Endothelial cell (in vitro differentiated cells): ENCODE measurements around the gene SRL. TPM values are rescaled to one million over a fixed set of nuclear protein-coding genes. Genes with fewer than 3 reads are reported as not detected.
A peak's percentile ranks its signal among the peaks of the same experiment; 100 is the strongest.

Experiments used
- DNase-seq: peaks from one replicate; pipeline ENCODE4 v3.0.0; 2021; ENCODE audit warnings: low spot score
- H3K27ac Mint-ChIP-seq: one replicate; pipeline ENCODE4 v1.8.0; 2021; ENCODE audit warnings: mixed read lengths, inconsistent platforms; ENCODE audit not compliant: unreplicated experiment
- H3K27me3 Mint-ChIP-seq: one replicate; pipeline ENCODE4 v1.8.0; 2021; ENCODE audit warnings: mild to moderate bottlenecking, moderate library complexity, mixed read lengths, inconsistent platforms; ENCODE audit not compliant: unreplicated experiment
- H3K36me3 Mint-ChIP-seq: one replicate; pipeline ENCODE4 v1.8.0; 2021; ENCODE audit warnings: mild to moderate bottlenecking, low read depth, mixed read lengths, inconsistent platforms; ENCODE audit not compliant: unreplicated experiment
- H3K4me1 Mint-ChIP-seq: one replicate; pipeline ENCODE4 v1.8.0; 2021; ENCODE audit warnings: mild to moderate bottlenecking, mixed read lengths, inconsistent platforms; ENCODE audit not compliant: unreplicated experiment
- H3K4me3 Mint-ChIP-seq: one replicate; pipeline ENCODE4 v1.8.0; 2021; ENCODE audit warnings: mild to moderate bottlenecking, mixed read lengths, inconsistent platforms; ENCODE audit not compliant: unreplicated experiment
- H3K9me3 Mint-ChIP-seq: one replicate; pipeline ENCODE4 v1.8.0; 2021; ENCODE audit warnings: mixed read lengths, inconsistent platforms; ENCODE audit not compliant: unreplicated experiment
- CTCF ChIP-seq: fragments of 200-600 bp; sonication (generic); IDR thresholded peaks from one replicate; pipeline ENCODE4 v1.5.0; 2021; ENCODE audit warnings: antibody characterized with exemption; ENCODE audit not compliant: unreplicated experiment
- long read RNA-seq: library from polyadenylated mRNA; unstranded; transcript quantifications from one replicate; pipeline ENCODE4 v2.0.0, GENCODE V29; 2020; ENCODE audit not compliant: unreplicated experiment
- total RNA-seq: library from RNA; stranded (reverse); fragmentation: NEBNext Ultra II Directional; extraction: Animal tissue kit (Norgen Biotek cat#: 25700); gene quantifications from one replicate; pipeline ENCODE4 v1.2.1, GENCODE V29; 2021; ENCODE audit not compliant: unreplicated experiment

SRL gene
- 0.26 TPM for total RNA-seq
- long read RNA-seq: 0 reads

GRCh38 chr16:4241928-4242283 lies at the start of gene SRL:
TSS of gene SRL (minus strand) at chr16:4242080. CDS start at chr16:4242067, 13 bp downstream.
- H3K4me3 Mint-ChIP-seq: peak within 1 kb of the TSS; percentile 13
- H3K9me3 Mint-ChIP-seq: no peaks in the 10 kb centered on the region
- DNase-seq: no peak
- peaks cover 4% of the 10 kb centered on the region for H3K36me3 Mint-ChIP-seq
- H3K4me1 Mint-ChIP-seq: peaks cover 8% of the 10 kb centered on the region
- peak within 1 kb of the TSS; percentile 7 for H3K27ac Mint-ChIP-seq
- TF ChIP-seq CTCF: no peak
- peaks cover 13% of the 10 kb centered on the region for H3K27me3 Mint-ChIP-seq

GRCh38 chr16:4290236-4290830 lies 48.5 kb upstream of the SRL start:
- Mint-ChIP-seq H3K4me3 (no peak overlapping the region), H3K27ac (peak overlapping the region; percentile 48), H3K27me3 (peaks cover 6% of the 10 kb centered on the region), H3K9me3 (no peaks in the 10 kb centered on the region), H3K4me1 (peaks cover 15% of the 10 kb centered on the region), H3K36me3 (no peaks in the 10 kb centered on the region)
- DNase-seq: no peak
- no peak for TF ChIP-seq CTCF

- peaks cover 17% of the 10 kb centered on the region for H3K4me1 Mint-ChIP-seq
- DNase-seq: peak; percentile 79
- H3K27ac Mint-ChIP-seq: no peak overlapping the region
- peaks cover 7% of the 10 kb centered on the region for H3K27me3 Mint-ChIP-seq
- H3K9me3 Mint-ChIP-seq: no peaks in the 10 kb centered on the region
- peaks cover 4% of the 10 kb centered on the region for H3K36me3 Mint-ChIP-seq
- peak; percentile 82 for TF ChIP-seq CTCF
- no peak overlapping the region for H3K4me3 Mint-ChIP-seq
Observed at GRCh38 chr16:4288148-4288921, 46.5 kb upstream of the SRL start.

- Mint-ChIP-seq H3K27ac (no peak overlapping the region), H3K4me3 (no peak overlapping the region), H3K9me3 (no peaks in the 10 kb centered on the region), H3K27me3 (peaks cover 5% of the 10 kb centered on the region), H3K36me3 (peaks cover 4% of the 10 kb centered on the region), H3K4me1 (peaks cover 11% of the 10 kb centered on the region)
- TF ChIP-seq CTCF: no peak
- no peak for DNase-seq
Observed at GRCh38 chr16:4285167-4285566, 43.3 kb upstream of the SRL start.

GRCh38 chr16:4283939-4284338 lies 42.1 kb upstream of the SRL start:
- no peak for TF ChIP-seq CTCF
- H3K27me3 Mint-ChIP-seq: peaks cover 5% of the 10 kb centered on the region
- H3K36me3 Mint-ChIP-seq: peaks cover 4% of the 10 kb centered on the region
- no peak for DNase-seq
- no peak overlapping the region for H3K4me3 Mint-ChIP-seq
- H3K9me3 Mint-ChIP-seq: no peaks in the 10 kb centered on the region
- H3K4me1 Mint-ChIP-seq: peaks cover 11% of the 10 kb centered on the region
- H3K27ac Mint-ChIP-seq: no peak overlapping the region
